ENCODE data around the gene PRDX5.

The PRDX5 gene

GRCh38 chr11:64367931-64368672, 50.2 kb downstream of the PRDX5 start:
- TF ChIP-seq PPARA (CRISPR knock-in tag; IDR thresholded peaks at IDR 0.05; ENCODE audit: borderline replicate concordance) (no peak), ZC3H10 (CRISPR knock-in tag; IDR thresholded peaks at IDR 0.05) (no peak), ESRRG (CRISPR knock-in tag; IDR thresholded peaks at IDR 0.05) (no peak), POU6F1 (CRISPR knock-in tag; IDR thresholded peaks at IDR 0.05; ENCODE audit: borderline replicate concordance, low read depth) (no peak), BACH2 (CRISPR knock-in tag; IDR thresholded peaks at IDR 0.05; ENCODE audit: borderline replicate concordance) (no peak), TSHZ2 (CRISPR knock-in tag; IDR thresholded peaks at IDR 0.05) (no peak), CSDC2 (CRISPR knock-in tag; IDR thresholded peaks at IDR 0.05) (no peak), ZNF70 (CRISPR knock-in tag; IDR thresholded peaks at IDR 0.05) (no peak), SNAI2 (CRISPR knock-in tag; IDR thresholded peaks at IDR 0.05) (no peak), ZNF565 (CRISPR knock-in tag; conservative IDR thresholded peaks at IDR 0.05; ENCODE audit: low read depth) (no peak), CSRNP3 (CRISPR knock-in tag; IDR thresholded peaks at IDR 0.05) (no peak), ARNTL (CRISPR knock-in tag; IDR thresholded peaks at IDR 0.05; ENCODE audit: borderline replicate concordance, low read depth) (no peak), TCF4 (CRISPR knock-in tag; IDR thresholded peaks at IDR 0.05; ENCODE audit: borderline replicate concordance) (no peak), TOX (CRISPR knock-in tag; IDR thresholded peaks at IDR 0.05; ENCODE audit: borderline replicate concordance) (no peak), ISL1 (CRISPR knock-in tag; IDR thresholded peaks at IDR 0.05) (no peak), GLIS3 (CRISPR knock-in tag; IDR thresholded peaks at IDR 0.05) (no peak), PATZ1 (CRISPR knock-in tag; IDR thresholded peaks at IDR 0.05; ENCODE audit: borderline replicate concordance) (no peak)
- ATAC-seq = no peak

- TF ChIP-seq PPARA (CRISPR knock-in tag; IDR thresholded peaks at IDR 0.05; ENCODE audit: borderline replicate concordance) (no peak), ISL1 (CRISPR knock-in tag; IDR thresholded peaks at IDR 0.05) (no peak), ZFP30 (CRISPR knock-in tag; IDR thresholded peaks at IDR 0.05) (no peak), ZNF8 (CRISPR knock-in tag; IDR thresholded peaks at IDR 0.05) (no peak), OSR1 (CRISPR knock-in tag; IDR thresholded peaks at IDR 0.05) (no peak), ZC3H10 (CRISPR knock-in tag; IDR thresholded peaks at IDR 0.05) (no peak), ZFP3 (CRISPR knock-in tag; IDR thresholded peaks at IDR 0.05) (no peak), POU6F1 (CRISPR knock-in tag; IDR thresholded peaks at IDR 0.05; ENCODE audit: borderline replicate concordance, low read depth) (no peak), TOX (CRISPR knock-in tag; IDR thresholded peaks at IDR 0.05; ENCODE audit: borderline replicate concordance) (no peak), GLIS3 (CRISPR knock-in tag; IDR thresholded peaks at IDR 0.05) (no peak)
- no peak for ATAC-seq
These were observed 50.8 kb downstream of the PRDX5 start for GRCh38 chr11:64368673-64369074.

Data from SK-N-SH treated with all-trans-retinoic acid at 6 μM for 48 hours (cell line).